Panc1 (cell line): Measurements from ENCODE around the gene PTPRCAP. TPM values are rescaled to one million over a fixed set of nuclear protein-coding genes. Genes with fewer than 3 reads are reported as not detected.

Experiments used
- ATAC-seq: fragments of 200-7000 bp; cut with Tn5 transposase; 2 replicates; pipeline ENCODE4 v1.9.1; 2020; ENCODE audit warnings: mild to moderate bottlenecking, moderate library complexity
- BruUV-seq: library from RNA; stranded (reverse); fragments of 400-500 nt; replicated peaks from 2 replicates; lab custom pipeline; 2021; lab: Mats Ljungman, UMichigan
- CTCF ChIA-PET: fragments of 300-600 bp; sonication (Branson Sonifier 250); formaldehyde crosslinking; loops from one replicate; lab custom pipeline; 2022; ENCODE audit warnings: antibody characterized with exemption; lab: Charles Lee
- POLR2A ChIA-PET: fragments of 300-600 bp; sonication (Branson Sonifier 250); formaldehyde crosslinking; loops from one replicate; lab custom pipeline; 2022; ENCODE audit warnings: antibody characterized with exemption; lab: Charles Lee
- DNase-seq: peaks from one replicate; pipeline ENCODE4 v3.0.0-alpha.2; 2010; ENCODE audit warnings: low read depth, low spot score
- H3K27ac ChIP-seq: 2 replicates; pipeline ENCODE4 v1.5.1; 2011; ENCODE audit warnings: mild to moderate bottlenecking, low read length, inconsistent platforms
- H3K27me3 ChIP-seq: fragments of 200-500 bp; sonication (Bioruptor generic); 2 replicates; pipeline ENCODE4 v1.6.0; 2014; ENCODE audit warnings: low read length, inconsistent platforms; ENCODE audit not compliant: control insufficient read depth, insufficient read depth
- H3K36me3 ChIP-seq: fragments of 200-500 bp; sonication (Bioruptor generic); 2 replicates; pipeline ENCODE4 v1.5.1; 2014; ENCODE audit warnings: inconsistent platforms, mild to moderate bottlenecking, low read length, moderate library complexity; ENCODE audit not compliant: control insufficient read depth, insufficient read depth
- H3K4me1 ChIP-seq: 2 replicates; pipeline ENCODE4 v1.5.1; 2011; ENCODE audit warnings: inconsistent platforms, mild to moderate bottlenecking, low read length, moderate library complexity; ENCODE audit not compliant: control insufficient read depth, insufficient read depth
- H3K4me3 ChIP-seq, 2 experiments: 2 replicates each; pipeline ENCODE4 v1.5.1; 2011 to 2012; ENCODE audit warnings: low read depth in 2 of 2, low read length in 2 of 2, mild to moderate bottlenecking in 2 of 2, inconsistent platforms in 1 of 2, moderate library complexity in 1 of 2
- H3K9me3 ChIP-seq: fragments of 200-500 bp; sonication (Bioruptor generic); 2 replicates; pipeline ENCODE4 v1.5.1; 2014; ENCODE audit warnings: low read depth, mild to moderate bottlenecking, inconsistent platforms, low read length, moderate library complexity; ENCODE audit not compliant: control insufficient read depth, insufficient read depth
- POLR2AphosphoS5 ChIP-seq: IDR thresholded peaks from 2 replicates; pipeline ENCODE4 v1.6.1; 2012; ENCODE audit warnings: mild to moderate bottlenecking, low read depth, low read length, moderate library complexity
- SIN3A ChIP-seq: IDR thresholded peaks from 2 replicates; pipeline ENCODE4 v1.6.1; 2012; ENCODE audit warnings: low read depth, mild to moderate bottlenecking, low read length, moderate library complexity, borderline replicate concordance; ENCODE audit not compliant: insufficient read depth
- TCF7L2 ChIP-seq: IDR thresholded peaks from 2 replicates; pipeline ENCODE4 v1.6.1; 2011; ENCODE audit warnings: mild to moderate bottlenecking, low read depth, low read length, inconsistent platforms
- in situ Hi-C: cut with HindIII; loops from 2 replicates; pipeline ENCODE4 v1.10.0; 2016; ENCODE audit warnings: low sequenced_read_pairs, low pct_unique_long_range_greater_than_20kb
- intact Hi-C: fragments of 100-400 bp; cut with micrococcal nuclease; formaldehyde crosslinking; loops from one replicate; pipeline ENCODE4 v1.10.0; 2022; ENCODE audit not compliant: unreplicated experiment
- total RNA-seq: library from RNA; stranded (reverse); gene quantifications from one replicate; pipeline ENCODE4 v1.2.1, GENCODE V29; 2021; ENCODE audit not compliant: unreplicated experiment
- TF ChIP-seq, protein P1 (sequence below), 2 experiments: IDR thresholded peaks; 2 replicates each; pipeline ENCODE4 v1.6.1; 2011 to 2012; ENCODE audit warnings: low read depth in 2 of 2, control low read depth in 1 of 2, low read length in 1 of 2, mild to moderate bottlenecking in 1 of 2, moderate library complexity in 1 of 2; ENCODE audit not compliant: insufficient read depth in 1 of 2
- TF ChIP-seq, protein P2 (sequence below): fragments of 450-650 bp; IDR thresholded peaks from 2 replicates; pipeline ENCODE4 v1.5.1; 2017; ENCODE audit warnings: mild to moderate bottlenecking

PTPRCAP gene
- total RNA-seq, 1 experiment from 2014 or later = 0.82 TPM

DNA sequence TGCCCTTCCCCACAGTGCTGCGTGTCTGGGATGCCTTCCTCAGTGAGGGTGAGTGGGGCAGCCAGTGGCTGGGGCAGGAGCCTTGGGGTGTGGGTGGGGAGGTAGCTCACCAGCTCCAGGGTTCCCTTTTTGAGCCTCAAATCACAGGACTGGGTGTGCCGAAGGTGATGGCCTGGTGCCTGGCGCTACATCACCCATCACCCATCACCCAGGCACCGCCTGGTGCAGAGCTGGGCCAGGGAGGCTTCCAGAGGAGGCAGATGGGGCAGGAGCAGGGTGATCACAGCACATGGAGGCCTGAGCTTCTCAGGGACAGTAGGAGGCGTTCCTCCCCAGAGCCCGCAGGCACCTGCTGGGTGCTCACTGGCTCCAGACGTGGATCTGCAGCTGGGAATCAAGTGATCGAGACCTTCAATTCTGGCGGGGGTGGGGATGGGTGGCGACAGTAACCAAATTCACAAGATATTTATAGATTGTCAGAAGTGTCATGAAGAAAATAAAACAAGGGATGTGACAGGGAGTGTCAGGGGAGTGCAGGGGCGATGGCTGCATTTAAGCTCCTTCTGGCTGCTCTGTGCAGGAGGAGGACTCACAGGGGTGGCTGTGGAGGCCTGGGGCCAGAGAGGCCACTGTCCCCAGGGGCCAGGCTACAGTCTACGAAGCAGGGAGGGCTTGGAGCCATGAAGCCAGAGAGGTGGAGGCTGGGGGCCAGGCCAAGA, 30.4 kb downstream of the PTPRCAP start:
- H3K9me3 ChIP-seq = no peaks in the 10 kb centered on the region
- DNase-seq (no peak), ATAC-seq (peak; percentile 36; the same call in 1 of the 2 replicates)
- H3K4me1 ChIP-seq = peaks cover 11% of the 10 kb centered on the region
- in situ Hi-C loops (no loop called here), intact Hi-C loops (no loop called here)
- H3K36me3 ChIP-seq = no peaks in the 10 kb centered on the region
- H3K4me3 ChIP-seq = no peak overlapping the region
- TF ChIP-seq, protein P1, sequence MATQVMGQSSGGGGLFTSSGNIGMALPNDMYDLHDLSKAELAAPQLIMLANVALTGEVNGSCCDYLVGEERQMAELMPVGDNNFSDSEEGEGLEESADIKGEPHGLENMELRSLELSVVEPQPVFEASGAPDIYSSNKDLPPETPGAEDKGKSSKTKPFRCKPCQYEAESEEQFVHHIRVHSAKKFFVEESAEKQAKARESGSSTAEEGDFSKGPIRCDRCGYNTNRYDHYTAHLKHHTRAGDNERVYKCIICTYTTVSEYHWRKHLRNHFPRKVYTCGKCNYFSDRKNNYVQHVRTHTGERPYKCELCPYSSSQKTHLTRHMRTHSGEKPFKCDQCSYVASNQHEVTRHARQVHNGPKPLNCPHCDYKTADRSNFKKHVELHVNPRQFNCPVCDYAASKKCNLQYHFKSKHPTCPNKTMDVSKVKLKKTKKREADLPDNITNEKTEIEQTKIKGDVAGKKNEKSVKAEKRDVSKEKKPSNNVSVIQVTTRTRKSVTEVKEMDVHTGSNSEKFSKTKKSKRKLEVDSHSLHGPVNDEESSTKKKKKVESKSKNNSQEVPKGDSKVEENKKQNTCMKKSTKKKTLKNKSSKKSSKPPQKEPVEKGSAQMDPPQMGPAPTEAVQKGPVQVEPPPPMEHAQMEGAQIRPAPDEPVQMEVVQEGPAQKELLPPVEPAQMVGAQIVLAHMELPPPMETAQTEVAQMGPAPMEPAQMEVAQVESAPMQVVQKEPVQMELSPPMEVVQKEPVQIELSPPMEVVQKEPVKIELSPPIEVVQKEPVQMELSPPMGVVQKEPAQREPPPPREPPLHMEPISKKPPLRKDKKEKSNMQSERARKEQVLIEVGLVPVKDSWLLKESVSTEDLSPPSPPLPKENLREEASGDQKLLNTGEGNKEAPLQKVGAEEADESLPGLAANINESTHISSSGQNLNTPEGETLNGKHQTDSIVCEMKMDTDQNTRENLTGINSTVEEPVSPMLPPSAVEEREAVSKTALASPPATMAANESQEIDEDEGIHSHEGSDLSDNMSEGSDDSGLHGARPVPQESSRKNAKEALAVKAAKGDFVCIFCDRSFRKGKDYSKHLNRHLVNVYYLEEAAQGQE (IDR thresholded peaks at IDR 0.05; ENCODE audit: insufficient read depth in 1 of 2, low read depth in 2 of 2, low read length in 1 of 2) = no peak
- TF ChIP-seq POLR2AphosphoS5 (no peak), TCF7L2 (no peak), SIN3A (no peak)
- TF ChIP-seq, protein P2, sequence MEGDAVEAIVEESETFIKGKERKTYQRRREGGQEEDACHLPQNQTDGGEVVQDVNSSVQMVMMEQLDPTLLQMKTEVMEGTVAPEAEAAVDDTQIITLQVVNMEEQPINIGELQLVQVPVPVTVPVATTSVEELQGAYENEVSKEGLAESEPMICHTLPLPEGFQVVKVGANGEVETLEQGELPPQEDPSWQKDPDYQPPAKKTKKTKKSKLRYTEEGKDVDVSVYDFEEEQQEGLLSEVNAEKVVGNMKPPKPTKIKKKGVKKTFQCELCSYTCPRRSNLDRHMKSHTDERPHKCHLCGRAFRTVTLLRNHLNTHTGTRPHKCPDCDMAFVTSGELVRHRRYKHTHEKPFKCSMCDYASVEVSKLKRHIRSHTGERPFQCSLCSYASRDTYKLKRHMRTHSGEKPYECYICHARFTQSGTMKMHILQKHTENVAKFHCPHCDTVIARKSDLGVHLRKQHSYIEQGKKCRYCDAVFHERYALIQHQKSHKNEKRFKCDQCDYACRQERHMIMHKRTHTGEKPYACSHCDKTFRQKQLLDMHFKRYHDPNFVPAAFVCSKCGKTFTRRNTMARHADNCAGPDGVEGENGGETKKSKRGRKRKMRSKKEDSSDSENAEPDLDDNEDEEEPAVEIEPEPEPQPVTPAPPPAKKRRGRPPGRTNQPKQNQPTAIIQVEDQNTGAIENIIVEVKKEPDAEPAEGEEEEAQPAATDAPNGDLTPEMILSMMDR = no peak
- no TSS peak for BruUV-seq
- POLR2A ChIA-PET = no interaction called here
- CTCF ChIA-PET = interaction anchor here (0.7 to 0.8 kb wide), 3 partner anchors 12 to 1965 kb away, joined by 3 to 4 read pairs (median 4); no protein-coding TSS in a partner anchor
- H3K27ac ChIP-seq = no peak overlapping the region
- H3K27me3 ChIP-seq = no peaks in the 10 kb centered on the region

GRCh38 chr11:67406420-67406968, 31.0 kb downstream of the PTPRCAP start:
- Histone ChIP-seq H3K27ac (no peak overlapping the region), H3K9me3 (no peaks in the 10 kb centered on the region), H3K4me1 (peaks cover 13% of the 10 kb centered on the region), H3K27me3 (no peaks in the 10 kb centered on the region), H3K4me3 (no peak overlapping the region), H3K36me3 (no peaks in the 10 kb centered on the region)
- TF ChIP-seq, protein P2 = no peak
- TF ChIP-seq POLR2AphosphoS5 (no peak), SIN3A (no peak), TCF7L2 (no peak)
- TF ChIP-seq, protein P1 (IDR thresholded peaks at IDR 0.05; ENCODE audit: insufficient read depth in 1 of 2, low read depth in 2 of 2, low read length in 1 of 2) = no peak
- ChIA-PET POLR2A (no interaction called here), CTCF (interaction anchor here (0.7 to 0.8 kb wide), 2 partner anchors 13 to 32 kb away, joined by 3 to 4 read pairs; no protein-coding TSS in a partner anchor)
- BruUV-seq = no TSS peak
- intact Hi-C loops (no loop called here), in situ Hi-C loops (no loop called here)
- ATAC-seq (no peak), DNase-seq (no peak)
